Measurements from ENCODE around the gene TRDMT1. TPM values are rescaled to one million over a fixed set of nuclear protein-coding genes. Genes with fewer than 3 reads are reported as not detected.
A peak's percentile ranks its signal among the peaks of the same experiment; 100 is the strongest.

TRDMT1 gene
- total RNA-seq, 2 experiments from 2014 or later: 4.4 to 4.5 TPM

DNA sequence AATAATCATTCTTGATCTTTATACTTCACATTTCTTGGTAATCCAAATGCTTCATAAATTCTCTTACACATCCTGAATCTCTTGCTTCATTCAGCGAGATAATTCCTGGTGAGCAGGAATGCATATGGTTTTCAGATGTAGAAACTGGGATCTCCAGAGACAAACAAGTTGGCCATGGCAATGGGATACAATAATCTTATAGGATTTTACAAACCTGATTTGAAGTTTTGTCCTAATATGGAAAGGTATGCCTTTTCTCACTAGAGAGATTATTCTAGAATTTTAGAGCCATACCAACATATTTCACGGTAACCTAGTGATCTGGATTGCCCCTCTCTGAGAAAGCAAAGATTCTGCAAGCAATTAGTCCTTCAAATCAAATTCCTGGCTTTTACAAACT, 13.1 kb upstream of the TRDMT1 start:
- H3K36me3 Mint-ChIP-seq (ENCODE audit: low read depth): peaks cover 2% of the 10 kb centered on the region
- DNase-seq: no peak
- CTCF ChIA-PET: interaction anchor here (1.5 kb wide), 1 partner anchor 16 kb away, joined by 9 read pairs; no protein-coding TSS in a partner anchor

GRCh38 chr10:17213646-17214349, 12.3 kb upstream of the TRDMT1 start:
- no peak overlapping the region for H3K27ac Mint-ChIP-seq
- ATAC-seq (no peak), DNase-seq (no peak)
- ChIA-PET CTCF (interaction anchor here (1.1 to 1.5 kb wide), 2 partner anchors 12 to 16 kb away, joined by 3 to 9 read pairs; no protein-coding TSS in a partner anchor), POLR2A (interaction anchor here (0.6 to 2.4 kb wide), 4 partner anchors 13 to 322 kb away, joined by 3 to 15 read pairs (median 4); partner anchors contain the start of gene TRDMT1)
- H3K4me3 Mint-ChIP-seq: no peak overlapping the region
- no peaks in the 10 kb centered on the region for H3K9me3 Mint-ChIP-seq
- peaks cover 46% of the 10 kb centered on the region for H3K4me1 Mint-ChIP-seq (ENCODE audit: low read depth)
- H3K27me3 Mint-ChIP-seq: no peaks in the 10 kb centered on the region
- TF ChIP-seq CTCF (IDR thresholded peaks at IDR 0.05): no peak
- intact Hi-C loops (cut with micrococcal nuclease): no loop called here
- H3K36me3 Mint-ChIP-seq (ENCODE audit: low read depth): peaks cover 2% of the 10 kb centered on the region

More for the DNA sequence above, 13.1 kb upstream of the TRDMT1 start:
- TF ChIP-seq CTCF (IDR thresholded peaks at IDR 0.05): no peak
- no peak for ATAC-seq
- peak overlapping the region; percentile 48 for H3K27ac Mint-ChIP-seq
- intact Hi-C loops (cut with micrococcal nuclease): no loop called here
- POLR2A ChIA-PET: interaction anchor here (2.4 kb wide), 1 partner anchor 15 kb away, joined by 15 read pairs; no protein-coding TSS in a partner anchor
- H3K4me3 Mint-ChIP-seq: no peak overlapping the region
- H3K9me3 Mint-ChIP-seq: no peaks in the 10 kb centered on the region
- peaks cover 47% of the 10 kb centered on the region for H3K4me1 Mint-ChIP-seq (ENCODE audit: low read depth)
- H3K27me3 Mint-ChIP-seq: no peaks in the 10 kb centered on the region

DNA sequence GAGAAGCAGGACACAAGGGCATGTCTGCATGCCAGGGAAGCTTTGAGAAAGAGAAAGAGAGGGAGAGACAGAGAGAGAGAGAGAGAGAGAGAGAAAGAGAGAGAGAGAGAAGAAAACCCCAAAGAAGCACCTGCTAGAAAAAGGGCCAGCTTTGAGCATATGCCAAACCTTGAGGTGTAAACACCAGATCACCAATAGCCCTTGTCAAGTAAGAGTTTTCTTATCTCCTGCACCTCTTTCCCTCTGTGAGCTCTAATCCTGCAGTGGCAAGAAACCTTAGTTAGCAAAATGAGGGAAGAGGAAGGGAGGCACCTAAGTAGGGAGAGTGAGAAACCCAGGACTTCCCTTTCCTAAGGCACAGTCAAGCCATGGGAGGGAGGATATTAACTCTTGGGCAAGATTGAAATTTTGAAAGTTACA, 11.3 kb upstream of the TRDMT1 start:
- ChIA-PET CTCF (interaction anchor here (1.5 kb wide), 1 partner anchor 17 kb away, joined by 9 read pairs; no protein-coding TSS in a partner anchor), POLR2A (interaction anchor here (1.7 to 2.4 kb wide), 2 partner anchors 12 to 17 kb away, joined by 6 to 15 read pairs; partner anchors contain the start of gene TRDMT1)
- H3K9me3 Mint-ChIP-seq: no peaks in the 10 kb centered on the region
- no peak overlapping the region for H3K27ac Mint-ChIP-seq
- peaks cover 42% of the 10 kb centered on the region for H3K4me1 Mint-ChIP-seq (ENCODE audit: low read depth)
- no peaks in the 10 kb centered on the region for H3K27me3 Mint-ChIP-seq
- no peak overlapping the region for H3K4me3 Mint-ChIP-seq
- DNase-seq: no peak
- intact Hi-C loops (cut with micrococcal nuclease): no loop called here
- no peak for ATAC-seq
- peaks cover 2% of the 10 kb centered on the region for H3K36me3 Mint-ChIP-seq (ENCODE audit: low read depth)
- no peak for TF ChIP-seq CTCF (IDR thresholded peaks at IDR 0.05)

DNA sequence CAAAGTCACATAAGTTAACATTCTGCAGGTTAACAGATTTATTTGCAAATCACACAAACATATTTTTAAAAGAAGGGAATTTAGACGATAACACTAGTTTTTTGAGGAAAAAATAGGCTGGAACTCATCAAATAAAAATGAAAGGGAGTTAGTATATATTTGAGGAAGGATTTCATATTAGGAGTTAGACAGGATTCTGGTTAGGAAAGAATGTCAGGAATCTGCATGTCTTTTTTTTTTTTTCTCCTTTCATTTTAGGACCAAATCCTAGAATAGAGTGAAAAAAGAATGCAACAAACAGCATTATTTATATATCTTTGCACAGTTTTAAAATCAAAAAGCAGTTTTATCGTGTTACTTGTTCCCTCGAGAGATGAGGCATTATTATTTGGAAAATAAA, 8.9 kb upstream of the TRDMT1 start:
- Mint-ChIP-seq H3K4me1 (ENCODE audit: low read depth) (peaks cover 34% of the 10 kb centered on the region), H3K36me3 (ENCODE audit: low read depth) (peaks cover 4% of the 10 kb centered on the region), H3K4me3 (no peak overlapping the region), H3K27me3 (no peaks in the 10 kb centered on the region), H3K27ac (no peak overlapping the region), H3K9me3 (no peaks in the 10 kb centered on the region)
- ChIA-PET POLR2A (interaction anchor here (1.0 to 1.4 kb wide), 2 partner anchors 11 to 319 kb away, joined by 3 to 6 read pairs; no protein-coding TSS in a partner anchor), CTCF (interaction anchor here (1.1 to 1.2 kb wide), 2 partner anchors 8 to 383 kb away, joined by 4 read pairs; no protein-coding TSS in a partner anchor)
- intact Hi-C loops (cut with micrococcal nuclease): no loop called here
- no peak for TF ChIP-seq CTCF (IDR thresholded peaks at IDR 0.05)
- DNase-seq (no peak), ATAC-seq (no peak)

- ChIA-PET POLR2A (no interaction called here), CTCF (no interaction called here)
- ATAC-seq (no peak), DNase-seq (no peak)
- intact Hi-C loops (cut with micrococcal nuclease): no loop called here
- H3K27ac Mint-ChIP-seq: no peak overlapping the region
- peaks cover 4% of the 10 kb centered on the region for H3K36me3 Mint-ChIP-seq (ENCODE audit: low read depth)
- no peak for TF ChIP-seq CTCF (IDR thresholded peaks at IDR 0.05)
- peaks cover 30% of the 10 kb centered on the region for H3K4me1 Mint-ChIP-seq (ENCODE audit: low read depth)
- H3K27me3 Mint-ChIP-seq: no peaks in the 10 kb centered on the region
- H3K4me3 Mint-ChIP-seq: no peak overlapping the region
- no peaks in the 10 kb centered on the region for H3K9me3 Mint-ChIP-seq
Observed at GRCh38 chr10:17209881-17210280, 8.4 kb upstream of the TRDMT1 start.
